SK-N-SH (cell line): ENCODE measurements around the gene MANBA. TPM values are rescaled to one million over a fixed set of nuclear protein-coding genes. Genes with fewer than 3 reads are reported as not detected.

Experiments used
- CTCF ChIA-PET: fragments of 300-600, 350-600 bp; formaldehyde crosslinking; extraction: SDS; loops from one replicate; lab custom pipeline; 2021; lab: Yijun Ruan, JAX
- POLR2A ChIA-PET: fragments of 350-600 bp; sonication (Branson Sonifier 250); formaldehyde crosslinking; extraction: SDS; loops from one replicate; lab custom pipeline; 2020; ENCODE audit warnings: antibody characterized with exemption, inconsistent platforms; lab: Yijun Ruan, JAX
- DNase-seq: peaks from one replicate; pipeline ENCODE4 v3.0.0; 2012
- H2AFZ ChIP-seq: fragments of 200-600 bp; sonication (generic); 2 replicates; pipeline ENCODE4 v1.8.1; 2016; ENCODE audit warnings: antibody characterized with exemption, mild to moderate bottlenecking, low read depth
- H3F3A ChIP-seq: fragments of 200-600 bp; sonication (generic); replicated peaks from 2 replicates; pipeline ENCODE3; 2016; ENCODE audit warnings: antibody characterized with exemption, mild to moderate bottlenecking; ENCODE audit not compliant: insufficient read depth
- H3K27ac ChIP-seq, 2 experiments: fragments of 200-500 bp in 1 of 2; fragments of 200-600 bp in 1 of 2; sonication (Bioruptor generic) in 1 of 2; sonication (generic), shearing (Covaris generic) in 1 of 2; 2 replicates each; pipeline versions ENCODE4 v1.5.1 to v1.6.1; 2014 to 2016; ENCODE audit warnings: low read depth in 2 of 2, inconsistent platforms in 1 of 2, low read length in 1 of 2, mild to moderate bottlenecking in 1 of 2, mixed read lengths in 1 of 2
- H3K27me3 ChIP-seq: fragments of 200-600 bp; sonication (generic), shearing (Covaris generic); 2 replicates; pipeline ENCODE4 v1.6.1; 2016; ENCODE audit warnings: mixed run types; ENCODE audit not compliant: insufficient read depth
- H3K36me3 ChIP-seq, 2 experiments: fragments of 200-500 bp in 1 of 2; fragments of 200-600 bp in 1 of 2; sonication (Bioruptor generic) in 1 of 2; sonication (generic) in 1 of 2; replicated peaks in 1 of 2; 2 replicates each; pipeline versions ENCODE3 to v1.5.1; 2014 to 2016; ENCODE audit warnings: low read length in 1 of 2, mild to moderate bottlenecking in 1 of 2; ENCODE audit not compliant: insufficient read depth in 2 of 2, control insufficient read depth in 1 of 2
- H3K4me1 ChIP-seq, 2 experiments: fragments of 200-500 bp in 1 of 2; fragments of 200-600 bp in 1 of 2; sonication (Bioruptor generic) in 1 of 2; sonication (generic), shearing (Covaris generic) in 1 of 2; 2 replicates each; pipeline versions ENCODE4 v1.5.1 to v1.6.1; 2014 to 2016; ENCODE audit warnings: low read depth in 1 of 2, low read length in 1 of 2, mixed run types in 1 of 2; ENCODE audit not compliant: insufficient read depth in 2 of 2, control insufficient read depth in 1 of 2
- H3K4me2 ChIP-seq: fragments of 200-600 bp; sonication (generic), shearing (Covaris generic); 2 replicates; pipeline ENCODE4 v1.6.1; 2017; ENCODE audit warnings: mixed run types
- H3K4me3 ChIP-seq, 2 experiments: fragments of 200-500 bp in 1 of 2; fragments of 200-600 bp in 1 of 2; sonication (Bioruptor generic) in 1 of 2; sonication (generic), shearing (Covaris generic) in 1 of 2; 2 replicates each; pipeline versions ENCODE4 v1.5.1 to v1.8.1; 2014 to 2016; ENCODE audit warnings: low read depth in 2 of 2, inconsistent platforms in 1 of 2, low read length in 1 of 2, mild to moderate bottlenecking in 1 of 2, mixed read lengths in 1 of 2, moderate library complexity in 1 of 2
- H3K79me2 ChIP-seq: fragments of 200-600 bp; sonication (generic); 2 replicates; pipeline ENCODE4 v1.8.1; 2017; ENCODE audit warnings: mild to moderate bottlenecking; ENCODE audit not compliant: insufficient read depth
- H3K9ac ChIP-seq: fragments of 200-600 bp; sonication (generic); 2 replicates; pipeline ENCODE4 v1.6.1; 2017; ENCODE audit warnings: mixed run types
- H3K9me2 ChIP-seq: fragments of 200-600 bp; sonication (generic); 2 replicates; pipeline ENCODE4 v1.6.1; 2017; ENCODE audit warnings: mixed run types
- H3K9me3 ChIP-seq: fragments of 200-600 bp; sonication (generic); 2 replicates; pipeline ENCODE4 v1.6.1; 2017; ENCODE audit warnings: mixed run types, mild to moderate bottlenecking, moderate library complexity
- H4K20me1 ChIP-seq: fragments of 200-600 bp; sonication (generic); 2 replicates; pipeline ENCODE4 v1.6.1; 2017; ENCODE audit warnings: mild to moderate bottlenecking, mixed run types; ENCODE audit not compliant: insufficient read depth
- FOSL2 ChIP-seq: IDR thresholded peaks from 2 replicates; pipeline ENCODE4 v1.4.0; 2012; ENCODE audit warnings: low read depth, mild to moderate bottlenecking, moderate library complexity, borderline replicate concordance
- FOXJ3 ChIP-seq: sonication (generic); formaldehyde crosslinking; IDR thresholded peaks from 2 replicates; pipeline ENCODE4 v1.5.1; 2020; ENCODE audit warnings: mild to moderate bottlenecking, missing genetic modification reagents
- GABPA ChIP-seq: IDR thresholded peaks from 2 replicates; pipeline ENCODE4 v1.4.0; 2012; ENCODE audit warnings: low read depth, mild to moderate bottlenecking
- JUND ChIP-seq: IDR thresholded peaks from 2 replicates; pipeline ENCODE4 v1.4.0; 2012
- REST ChIP-seq: IDR thresholded peaks from 2 replicates; pipeline ENCODE4 v1.6.1; 2012; ENCODE audit warnings: mild to moderate bottlenecking, low read depth, low read length, moderate library complexity
- SMC3 ChIP-seq: IDR thresholded peaks from 2 replicates; pipeline ENCODE4 v1.6.1; 2012; ENCODE audit warnings: low read depth, low read length, improper control_type of control experiment
- TAF1 ChIP-seq: IDR thresholded peaks from 2 replicates; pipeline ENCODE4 v1.6.1; 2012; ENCODE audit warnings: low read depth, mild to moderate bottlenecking, low read length, moderate library complexity, borderline replicate concordance
- USF2 ChIP-seq: fragments of 150-350 bp; IDR thresholded peaks from 2 replicates; pipeline ENCODE4 v1.6.1; 2017; ENCODE audit warnings: antibody characterized with exemption, low read length, low read depth, borderline replicate concordance
- WGBS: methylation state at CpG from one replicate; pipeline ENCODE4 v1.1.6; 2017; ENCODE audit warnings: low lambda C conversion rate; 5-methylcytosine and 5-hydroxymethylcytosine counted together
- polyA plus RNA-seq, 3 experiments: library from polyadenylated mRNA; depleted of rRNA; stranded (reverse); fragments of >200 nt; gene quantifications; 2 replicates each; pipeline ENCODE4 v1.2.3, GENCODE V29; 2012

MANBA gene
- polyA plus RNA-seq, 1 of the 3 experiments (the other 2 are of a cell fraction) = 13.4 TPM

- TF ChIP-seq TAF1 (no peak), SMC3 (peak; percentile 31)
Measured at GRCh38 chr4:102610007-102610406, 150.8 kb downstream of the MANBA start (continued).

GRCh38 chr4:102608190-102608589 is 152.6 kb downstream of the MANBA start:
- peak; percentile 17; the same call in 1 of the 2 replicates for TF ChIP-seq FOSL2
- no peak for TF ChIP-seq GABPA
- no peaks in the 10 kb centered on the region for H3K9me3 ChIP-seq
- H3K4me3 ChIP-seq = no peak overlapping the region
- no peak for DNase-seq
- CTCF ChIA-PET = no interaction called here
- WGBS = 50% methylated on average over 1 of the region's 1 CpG
- POLR2A ChIA-PET = no interaction called here
- H3K4me1 ChIP-seq = no peaks in the 10 kb centered on the region
- no peaks in the 10 kb centered on the region for H3F3A ChIP-seq
- H3K79me2 ChIP-seq = no peaks in the 10 kb centered on the region
- H3K9ac ChIP-seq = no peak overlapping the region
- no peaks in the 10 kb centered on the region for H3K27me3 ChIP-seq
- H3K27ac ChIP-seq = no peak overlapping the region
- H2AFZ ChIP-seq = no peak overlapping the region
- no peaks in the 10 kb centered on the region for H4K20me1 ChIP-seq
- no peak overlapping the region for H3K4me2 ChIP-seq
- no peaks in the 10 kb centered on the region for H3K9me2 ChIP-seq
- H3K36me3 ChIP-seq = peaks cover 52 to 82% of the 10 kb centered on the region in 2 experiments

GRCh38 chr4:102606846-102607450 is 153.8 kb downstream of the MANBA start:
- Histone ChIP-seq H2AFZ (no peak overlapping the region), H4K20me1 (no peaks in the 10 kb centered on the region), H3K4me3 (no peak overlapping the region), H3F3A (no peaks in the 10 kb centered on the region), H3K27ac (no peak overlapping the region), H3K4me2 (no peak overlapping the region), H3K4me1 (no peaks in the 10 kb centered on the region), H3K27me3 (no peaks in the 10 kb centered on the region), H3K9ac (no peak overlapping the region), H3K9me2 (no peaks in the 10 kb centered on the region), H3K9me3 (no peaks in the 10 kb centered on the region), H3K79me2 (no peaks in the 10 kb centered on the region), H3K36me3 (peaks cover 49 to 70% of the 10 kb centered on the region in 2 experiments)
- WGBS = 95% methylated on average over 7 of the region's 7 CpGs
- ChIA-PET POLR2A (no interaction called here), CTCF (no interaction called here)
- no peak for DNase-seq
- TF ChIP-seq FOXJ3 (CRISPR knock-in tag) (no peak), JUND (no peak), REST (no peak), USF2 (no peak)
